Measurements from ENCODE around the gene NPHP4.

NPHP4 gene

GRCh38 chr1:6003568-6004411 is 11.6 kb upstream of the NPHP4 start:
- Histone ChIP-seq H3K27me3 (ENCODE audit: control insufficient read depth in 1 of 2, insufficient read depth in 2 of 2, low read length in 2 of 2) (no peaks in the 10 kb centered on the region), H3K36me3 (ENCODE audit: control insufficient read depth in 2 of 2, insufficient read depth in 2 of 2, low read length in 2 of 2) (no peaks in the 10 kb centered on the region), H3K9me3 (ENCODE audit: control insufficient read depth in 2 of 2, low read length in 2 of 2) (no peaks in the 10 kb centered on the region), H3K4me1 (ENCODE audit: control insufficient read depth, insufficient read depth, low read length) (no peaks in the 10 kb centered on the region), H3K27ac (ENCODE audit: low read length) (no peak overlapping the region), H3K9ac (ENCODE audit: low read length in 2 of 2) (no peak overlapping the region), H3K4me3 (ENCODE audit: low read length in 2 of 2) (no peak overlapping the region)

GRCh38 chr1:6002714-6003501 is 10.7 kb upstream of the NPHP4 start:
- H3K4me1 ChIP-seq (ENCODE audit: control insufficient read depth, insufficient read depth, low read length): no peaks in the 10 kb centered on the region
- no peak overlapping the region for H3K4me3 ChIP-seq (ENCODE audit: low read length in 2 of 2)
- H3K9me3 ChIP-seq (ENCODE audit: control insufficient read depth in 2 of 2, low read length in 2 of 2): no peaks in the 10 kb centered on the region
- H3K27ac ChIP-seq (ENCODE audit: low read length): no peak overlapping the region
- H3K36me3 ChIP-seq (ENCODE audit: control insufficient read depth in 2 of 2, insufficient read depth in 2 of 2, low read length in 2 of 2): no peaks in the 10 kb centered on the region
- H3K9ac ChIP-seq (ENCODE audit: low read length in 2 of 2): no peak overlapping the region
- no peaks in the 10 kb centered on the region for H3K27me3 ChIP-seq (ENCODE audit: control insufficient read depth in 1 of 2, insufficient read depth in 2 of 2, low read length in 2 of 2)

- Histone ChIP-seq H3K27me3 (ENCODE audit: control insufficient read depth in 1 of 2, insufficient read depth in 2 of 2, low read length in 2 of 2) (no peaks in the 10 kb centered on the region), H3K9ac (ENCODE audit: low read length in 2 of 2) (no peak overlapping the region), H3K36me3 (ENCODE audit: control insufficient read depth in 2 of 2, insufficient read depth in 2 of 2, low read length in 2 of 2) (no peaks in the 10 kb centered on the region), H3K9me3 (ENCODE audit: control insufficient read depth in 2 of 2, low read length in 2 of 2) (no peaks in the 10 kb centered on the region), H3K4me3 (ENCODE audit: low read length in 2 of 2) (no peak overlapping the region), H3K4me1 (ENCODE audit: control insufficient read depth, insufficient read depth, low read length) (no peaks in the 10 kb centered on the region), H3K27ac (ENCODE audit: low read length) (no peak overlapping the region)
Observed at GRCh38 chr1:6001992-6002576, 9.9 kb upstream of the NPHP4 start.

GRCh38 chr1:6000444-6001288 is 8.4 kb upstream of the NPHP4 start:
- Histone ChIP-seq H3K9ac (ENCODE audit: low read length in 2 of 2) (no peak overlapping the region), H3K9me3 (ENCODE audit: control insufficient read depth in 2 of 2, low read length in 2 of 2) (no peaks in the 10 kb centered on the region), H3K36me3 (ENCODE audit: control insufficient read depth in 2 of 2, insufficient read depth in 2 of 2, low read length in 2 of 2) (no peaks in the 10 kb centered on the region), H3K4me3 (ENCODE audit: low read length in 2 of 2) (no peak overlapping the region), H3K27ac (ENCODE audit: low read length) (no peak overlapping the region), H3K27me3 (ENCODE audit: control insufficient read depth in 1 of 2, insufficient read depth in 2 of 2, low read length in 2 of 2) (no peaks in the 10 kb centered on the region), H3K4me1 (ENCODE audit: control insufficient read depth, insufficient read depth, low read length) (no peaks in the 10 kb centered on the region)

- H3K4me3 ChIP-seq (ENCODE audit: low read length in 2 of 2): no peak overlapping the region
- no peaks in the 10 kb centered on the region for H3K4me1 ChIP-seq (ENCODE audit: control insufficient read depth, insufficient read depth, low read length)
- no peak overlapping the region for H3K27ac ChIP-seq (ENCODE audit: low read length)
- no peak overlapping the region for H3K9ac ChIP-seq (ENCODE audit: low read length in 2 of 2)
- H3K36me3 ChIP-seq (ENCODE audit: control insufficient read depth in 2 of 2, insufficient read depth in 2 of 2, low read length in 2 of 2): no peaks in the 10 kb centered on the region
- H3K27me3 ChIP-seq (ENCODE audit: control insufficient read depth in 1 of 2, insufficient read depth in 2 of 2, low read length in 2 of 2): no peaks in the 10 kb centered on the region
- H3K9me3 ChIP-seq (ENCODE audit: control insufficient read depth in 2 of 2, low read length in 2 of 2): no peaks in the 10 kb centered on the region
Observed at GRCh38 chr1:5999711-6000443, 7.7 kb upstream of the NPHP4 start.

- no peaks in the 10 kb centered on the region for H3K36me3 ChIP-seq (ENCODE audit: control insufficient read depth in 2 of 2, insufficient read depth in 2 of 2, low read length in 2 of 2)
- no peak overlapping the region for H3K4me3 ChIP-seq (ENCODE audit: low read length in 2 of 2)
- H3K27me3 ChIP-seq (ENCODE audit: control insufficient read depth in 1 of 2, insufficient read depth in 2 of 2, low read length in 2 of 2): no peaks in the 10 kb centered on the region
- no peak overlapping the region for H3K9ac ChIP-seq (ENCODE audit: low read length in 2 of 2)
- no peaks in the 10 kb centered on the region for H3K9me3 ChIP-seq (ENCODE audit: control insufficient read depth in 2 of 2, low read length in 2 of 2)
- no peaks in the 10 kb centered on the region for H3K4me1 ChIP-seq (ENCODE audit: control insufficient read depth, insufficient read depth, low read length)
- H3K27ac ChIP-seq (ENCODE audit: low read length): no peak overlapping the region
Observed at GRCh38 chr1:5998906-5999301, 6.7 kb upstream of the NPHP4 start.

- H3K9me3 ChIP-seq (ENCODE audit: control insufficient read depth in 2 of 2, low read length in 2 of 2): no peaks in the 10 kb centered on the region
- no peaks in the 10 kb centered on the region for H3K36me3 ChIP-seq (ENCODE audit: control insufficient read depth in 2 of 2, insufficient read depth in 2 of 2, low read length in 2 of 2)
- peaks cover 4% of the 10 kb centered on the region for H3K4me1 ChIP-seq (ENCODE audit: control insufficient read depth, insufficient read depth, low read length)
- H3K9ac ChIP-seq (ENCODE audit: low read length in 2 of 2): no peak overlapping the region
- no peak overlapping the region for H3K27ac ChIP-seq (ENCODE audit: low read length)
- H3K4me3 ChIP-seq (ENCODE audit: low read length in 2 of 2): no peak overlapping the region
- peaks cover 1 to 2% of the 10 kb centered on the region in 2 donors for H3K27me3 ChIP-seq (ENCODE audit: control insufficient read depth in 1 of 2, insufficient read depth in 2 of 2, low read length in 2 of 2)
Observed at GRCh38 chr1:5998051-5998905, 6.1 kb upstream of the NPHP4 start.

GRCh38 chr1:5997316-5997715 is 5.1 kb upstream of the NPHP4 start:
- H3K4me3 ChIP-seq (ENCODE audit: low read length in 2 of 2): no peak overlapping the region
- no peaks in the 10 kb centered on the region for H3K36me3 ChIP-seq (ENCODE audit: control insufficient read depth in 2 of 2, insufficient read depth in 2 of 2, low read length in 2 of 2)
- H3K9ac ChIP-seq (ENCODE audit: low read length in 2 of 2): no peak overlapping the region
- peaks cover 8% of the 10 kb centered on the region for H3K4me1 ChIP-seq (ENCODE audit: control insufficient read depth, insufficient read depth, low read length)
- H3K27me3 ChIP-seq (ENCODE audit: control insufficient read depth in 1 of 2, insufficient read depth in 2 of 2, low read length in 2 of 2): peaks cover 2 to 3% of the 10 kb centered on the region in 2 donors
- H3K27ac ChIP-seq (ENCODE audit: low read length): no peak overlapping the region
- no peaks in the 10 kb centered on the region for H3K9me3 ChIP-seq (ENCODE audit: control insufficient read depth in 2 of 2, low read length in 2 of 2)

GRCh38 chr1:5996641-5997270 is 4.5 kb upstream of the NPHP4 start:
- no peak overlapping the region for H3K9ac ChIP-seq (ENCODE audit: low read length in 2 of 2)
- no peaks in the 10 kb centered on the region for H3K9me3 ChIP-seq (ENCODE audit: control insufficient read depth in 2 of 2, low read length in 2 of 2)
- no peak overlapping the region for H3K27ac ChIP-seq (ENCODE audit: low read length)
- no peak overlapping the region for H3K4me3 ChIP-seq (ENCODE audit: low read length in 2 of 2)
- peaks cover 8% of the 10 kb centered on the region for H3K4me1 ChIP-seq (ENCODE audit: control insufficient read depth, insufficient read depth, low read length)
- peaks cover 2 to 3% of the 10 kb centered on the region in 2 donors for H3K27me3 ChIP-seq (ENCODE audit: control insufficient read depth in 1 of 2, insufficient read depth in 2 of 2, low read length in 2 of 2)
- no peaks in the 10 kb centered on the region for H3K36me3 ChIP-seq (ENCODE audit: control insufficient read depth in 2 of 2, insufficient read depth in 2 of 2, low read length in 2 of 2)
